GM13977 (cell line): ENCODE measurements around the gene STARD7.

Experiments
- DNase-seq: peaks from one replicate; pipeline ENCODE4 v3.0.0; 2012; ENCODE audit warnings: low spot score
- CTCF ChIP-seq: IDR thresholded peaks from 2 replicates; pipeline ENCODE4 v1.5.1; 2012; ENCODE audit warnings: mild to moderate bottlenecking, control low read depth; ENCODE audit not compliant: insufficient read depth; ENCODE audit errors: extremely low read depth, missing control alignments
- in situ Hi-C: fragments of 300-500 bp; cut with MboI; formaldehyde crosslinking; loops from one replicate; pipeline ENCODE4 v1.12.0; 2022; ENCODE audit warnings: low sequenced_read_pairs, low pct_unique_long_range_greater_than_20kb, mixed read lengths, inconsistent platforms; ENCODE audit not compliant: unreplicated experiment

The STARD7 gene

DNA sequence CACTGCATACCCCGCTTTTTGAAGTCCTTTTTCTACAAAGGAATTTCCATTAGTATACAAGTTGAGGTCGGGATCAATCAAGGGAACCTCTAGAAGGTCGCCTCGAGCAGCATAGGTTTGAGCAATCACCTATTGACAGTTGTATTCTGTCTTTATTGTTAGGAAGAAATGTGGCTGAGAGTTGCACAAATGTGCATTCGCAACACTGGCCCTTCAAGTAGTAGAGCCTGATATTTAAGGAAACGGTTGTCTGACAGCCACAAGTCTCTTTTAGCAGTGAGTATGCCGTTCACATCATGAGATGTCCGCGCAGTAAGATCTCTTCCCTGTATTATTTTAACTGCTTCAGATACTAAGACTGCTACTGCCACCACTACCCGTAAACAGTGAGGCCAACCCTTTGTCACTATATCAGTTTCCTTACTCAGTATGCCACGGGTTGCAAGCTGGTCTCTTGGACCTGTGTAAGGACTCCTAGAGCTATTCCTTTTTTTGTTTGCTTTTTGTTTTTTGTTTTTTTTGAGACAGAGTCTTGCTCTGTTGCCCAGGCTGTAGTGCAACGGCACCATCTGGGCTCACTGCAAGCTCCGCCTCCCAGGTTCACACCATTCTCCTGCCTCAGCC lies 10.0 kb upstream of the STARD7 start:
- in situ Hi-C loops, result no loop called here
- DNase-seq, result no peak
- no peak for TF ChIP-seq CTCF

DNA sequence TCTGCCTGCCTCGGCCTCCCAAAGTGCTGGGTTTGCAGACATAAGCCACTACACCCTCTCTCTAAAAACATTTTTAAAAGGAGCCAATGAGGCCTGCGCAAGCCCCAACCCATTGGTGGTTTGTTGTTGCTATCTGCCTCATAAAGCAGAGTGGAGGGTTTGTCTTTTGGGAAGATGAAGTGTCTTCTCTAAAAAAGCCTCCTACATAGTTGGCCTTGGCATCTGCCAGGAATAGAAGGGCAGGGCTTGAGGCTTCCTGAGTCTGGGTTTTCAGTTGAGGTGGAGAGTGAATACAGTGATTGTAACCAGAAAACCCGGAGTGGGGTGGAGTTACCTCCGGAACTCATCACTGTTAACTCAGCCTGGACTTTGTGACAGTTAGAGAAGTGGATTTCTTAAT lies 5.9 kb upstream of the STARD7 start:
- in situ Hi-C loops, result no loop called here

DNA sequence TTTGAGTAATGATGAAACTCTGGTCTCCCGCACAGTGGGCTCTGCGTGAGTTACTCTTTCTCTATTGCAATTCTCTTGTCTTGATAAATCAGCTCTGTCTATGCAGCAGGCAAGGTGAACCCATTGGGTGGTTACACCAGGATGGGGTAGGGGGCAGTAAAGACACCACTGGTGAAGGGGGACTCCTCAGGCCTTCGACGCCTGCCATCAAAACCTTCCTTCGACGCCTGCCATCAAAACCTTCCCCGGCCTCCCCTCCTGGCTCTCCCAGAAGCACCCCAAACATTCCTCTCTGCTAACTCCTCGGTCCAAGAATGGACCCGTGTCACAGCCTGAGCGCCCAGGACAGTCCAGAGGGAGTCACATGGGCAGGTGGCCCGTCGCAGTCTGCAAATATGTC lies 4.8 kb upstream of the STARD7 start:
- no peak for DNase-seq
- TF ChIP-seq CTCF, result no peak
- in situ Hi-C loops, result no loop called here

More for the DNA sequence above, 5.9 kb upstream of the STARD7 start:
- no peak for DNase-seq
- TF ChIP-seq CTCF, result no peak

- in situ Hi-C loops, result no loop called here
- no peak for TF ChIP-seq CTCF
- DNase-seq, result no peak
Observed at GRCh38 chr2:96212339-96212738, 3.7 kb upstream of the STARD7 start.

GRCh38 chr2:96209729-96210085 lies 1.1 kb upstream of the STARD7 start:
- DNase-seq, result no peak
- TF ChIP-seq CTCF, result no peak
- in situ Hi-C loops, result no loop called here

- no peak for DNase-seq
- no peak for TF ChIP-seq CTCF
- in situ Hi-C loops, result no loop called here
Observed at GRCh38 chr2:96209011-96209728, 543 bp upstream of the STARD7 start.
